Measurements from ENCODE around the gene RRM1.

RRM1 gene

DNA sequence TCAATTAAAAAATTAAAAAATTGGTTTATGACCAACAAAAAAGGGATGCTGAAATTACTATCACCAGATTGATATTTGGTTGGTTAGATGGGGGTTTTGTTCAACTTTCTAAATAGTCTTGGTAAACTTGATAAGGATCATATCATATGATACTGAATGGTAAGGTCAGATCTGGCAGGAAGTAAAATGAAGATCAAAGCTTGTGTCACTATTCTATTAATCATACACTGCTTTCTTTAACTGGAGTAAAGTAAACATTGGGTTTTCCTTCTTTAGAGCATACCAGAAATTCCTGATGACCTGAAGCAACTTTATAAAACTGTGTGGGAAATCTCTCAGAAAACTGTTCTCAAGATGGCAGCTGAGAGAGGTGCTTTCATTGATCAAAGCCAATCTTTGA lies 40.2 kb downstream of the RRM1 start:
- H3K4me2 ChIP-seq (ENCODE audit: low read length), result no peak overlapping the region
- peaks cover 84% of the 10 kb centered on the region for H3K36me3 ChIP-seq (ENCODE audit: insufficient read depth, low read length)

DNA sequence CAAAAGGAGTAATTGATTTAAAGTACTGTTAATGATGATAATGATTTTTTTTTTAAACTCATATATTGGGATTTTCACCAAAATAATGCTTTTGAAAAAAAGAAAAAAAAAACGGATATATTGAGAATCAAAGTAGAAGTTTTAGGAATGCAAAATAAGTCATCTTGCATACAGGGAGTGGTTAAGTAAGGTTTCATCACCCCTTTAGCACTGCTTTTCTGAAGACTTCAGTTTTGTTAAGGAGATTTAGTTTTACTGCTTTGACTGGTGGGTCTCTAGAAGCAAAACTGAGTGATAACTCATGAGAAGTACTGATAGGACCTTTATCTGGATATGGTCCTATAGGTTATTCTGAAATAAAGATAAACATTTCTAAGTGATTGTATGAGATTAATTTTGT lies 43.9 kb downstream of the RRM1 start:
- H3K9ac ChIP-seq (ENCODE audit: low read length), result no peak overlapping the region
- H3K27ac ChIP-seq (ENCODE audit: low read depth, low read length, poor library complexity, severe bottlenecking), result no peak overlapping the region
- 0 out of 2 replicates have a peak, but pooled peaks cover 2% of the 10 kb centered on the region for H3K9me3 ChIP-seq (ENCODE audit: low read length)
- H2AFZ ChIP-seq (ENCODE audit: low read length), result no peak overlapping the region
- no peaks in the 10 kb centered on the region for H3K27me3 ChIP-seq (ENCODE audit: insufficient read depth, low read length)
- no peak for TF ChIP-seq EZH2 (IDR thresholded peaks at IDR 0.05; ENCODE audit: borderline replicate concordance, low read length)
- TF ChIP-seq, protein P1, sequence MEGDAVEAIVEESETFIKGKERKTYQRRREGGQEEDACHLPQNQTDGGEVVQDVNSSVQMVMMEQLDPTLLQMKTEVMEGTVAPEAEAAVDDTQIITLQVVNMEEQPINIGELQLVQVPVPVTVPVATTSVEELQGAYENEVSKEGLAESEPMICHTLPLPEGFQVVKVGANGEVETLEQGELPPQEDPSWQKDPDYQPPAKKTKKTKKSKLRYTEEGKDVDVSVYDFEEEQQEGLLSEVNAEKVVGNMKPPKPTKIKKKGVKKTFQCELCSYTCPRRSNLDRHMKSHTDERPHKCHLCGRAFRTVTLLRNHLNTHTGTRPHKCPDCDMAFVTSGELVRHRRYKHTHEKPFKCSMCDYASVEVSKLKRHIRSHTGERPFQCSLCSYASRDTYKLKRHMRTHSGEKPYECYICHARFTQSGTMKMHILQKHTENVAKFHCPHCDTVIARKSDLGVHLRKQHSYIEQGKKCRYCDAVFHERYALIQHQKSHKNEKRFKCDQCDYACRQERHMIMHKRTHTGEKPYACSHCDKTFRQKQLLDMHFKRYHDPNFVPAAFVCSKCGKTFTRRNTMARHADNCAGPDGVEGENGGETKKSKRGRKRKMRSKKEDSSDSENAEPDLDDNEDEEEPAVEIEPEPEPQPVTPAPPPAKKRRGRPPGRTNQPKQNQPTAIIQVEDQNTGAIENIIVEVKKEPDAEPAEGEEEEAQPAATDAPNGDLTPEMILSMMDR (IDR thresholded peaks at IDR 0.05; ENCODE audit: low read length), result no peak
- no peaks in the 10 kb centered on the region for H3K4me1 ChIP-seq (ENCODE audit: insufficient read depth, low read length, severe bottlenecking)
- H3K36me3 ChIP-seq (ENCODE audit: insufficient read depth, low read length), result peaks cover 79% of the 10 kb centered on the region
- no peaks in the 10 kb centered on the region for H3F3A ChIP-seq (ENCODE audit: insufficient read depth, low read length)
- no peak overlapping the region for H3K4me3 ChIP-seq (ENCODE audit: low read depth, low read length, poor library complexity, severe bottlenecking)
- no peaks in the 10 kb centered on the region for H4K20me1 ChIP-seq (ENCODE audit: insufficient read depth, low read length)
- no peak overlapping the region for H3K4me2 ChIP-seq (ENCODE audit: low read length)
- no peaks in the 10 kb centered on the region for H3K9me2 ChIP-seq (ENCODE audit: low read depth, low read length)
- H3K79me2 ChIP-seq (ENCODE audit: insufficient read depth, low read length), result no peaks in the 10 kb centered on the region

More for the DNA sequence above, 40.2 kb downstream of the RRM1 start:
- no peak overlapping the region for H3K9ac ChIP-seq (ENCODE audit: low read length)
- H3F3A ChIP-seq (ENCODE audit: insufficient read depth, low read length), result 0 out of 2 replicates have a peak, but pooled peaks cover 2% of the 10 kb centered on the region
- TF ChIP-seq, protein P1 (IDR thresholded peaks at IDR 0.05; ENCODE audit: low read length), result no peak
- TF ChIP-seq EZH2 (IDR thresholded peaks at IDR 0.05; ENCODE audit: borderline replicate concordance, low read length), result no peak
- H3K9me3 ChIP-seq (ENCODE audit: low read length), result 0 out of 2 replicates have a peak, but pooled peaks cover 2% of the 10 kb centered on the region
- H4K20me1 ChIP-seq (ENCODE audit: insufficient read depth, low read length), result no peaks in the 10 kb centered on the region
- H3K4me1 ChIP-seq (ENCODE audit: insufficient read depth, low read length, severe bottlenecking), result no peaks in the 10 kb centered on the region
- H3K9me2 ChIP-seq (ENCODE audit: low read depth, low read length), result no peaks in the 10 kb centered on the region
- H3K27ac ChIP-seq (ENCODE audit: low read depth, low read length, poor library complexity, severe bottlenecking), result no peak overlapping the region
- H2AFZ ChIP-seq (ENCODE audit: low read length), result no peak overlapping the region
- H3K4me3 ChIP-seq (ENCODE audit: low read depth, low read length, poor library complexity, severe bottlenecking), result no peak overlapping the region
- no peaks in the 10 kb centered on the region for H3K79me2 ChIP-seq (ENCODE audit: insufficient read depth, low read length)
- no peaks in the 10 kb centered on the region for H3K27me3 ChIP-seq (ENCODE audit: insufficient read depth, low read length)

DNA sequence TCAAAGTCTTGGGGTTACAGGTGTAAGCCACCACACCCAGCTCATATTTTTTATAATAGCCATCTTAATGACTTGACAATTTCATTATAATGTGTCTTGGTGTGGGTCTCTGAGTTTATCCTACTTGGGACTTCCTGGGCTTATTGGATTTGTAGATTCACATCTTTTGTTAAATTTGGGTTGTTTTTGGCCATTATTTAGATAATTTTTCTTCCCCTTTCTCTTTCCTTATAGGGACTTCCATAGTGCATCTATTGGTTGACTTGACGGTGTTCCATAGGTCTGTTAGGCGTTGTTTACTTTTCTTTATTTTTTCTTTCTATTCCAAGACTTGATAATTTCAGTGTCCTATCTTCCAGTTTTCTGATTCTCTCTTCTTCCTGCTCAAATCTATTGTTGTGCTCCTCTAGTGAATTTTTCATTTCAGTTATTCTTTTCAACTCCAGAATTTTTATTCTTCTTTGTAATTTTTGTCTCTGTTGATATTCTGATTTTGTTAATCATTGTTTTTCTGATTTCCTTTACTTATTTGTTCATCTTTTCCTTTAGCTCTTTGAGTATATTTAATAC lies 45.6 kb downstream of the RRM1 start:
- H3K36me3 ChIP-seq (ENCODE audit: insufficient read depth, low read length), result peaks cover 63% of the 10 kb centered on the region
- H3K4me2 ChIP-seq (ENCODE audit: low read length), result no peak overlapping the region
- 0 out of 2 replicates have a peak, but pooled peaks cover 2% of the 10 kb centered on the region for H3K9me3 ChIP-seq (ENCODE audit: low read length)
- no peak overlapping the region for H3K4me3 ChIP-seq (ENCODE audit: low read depth, low read length, poor library complexity, severe bottlenecking)
- no peaks in the 10 kb centered on the region for H3K9me2 ChIP-seq (ENCODE audit: low read depth, low read length)
- H4K20me1 ChIP-seq (ENCODE audit: insufficient read depth, low read length), result no peaks in the 10 kb centered on the region
- no peak overlapping the region for H3K9ac ChIP-seq (ENCODE audit: low read length)
- no peaks in the 10 kb centered on the region for H3K4me1 ChIP-seq (ENCODE audit: insufficient read depth, low read length, severe bottlenecking)
- no peak overlapping the region for H3K27ac ChIP-seq (ENCODE audit: low read depth, low read length, poor library complexity, severe bottlenecking)
- TF ChIP-seq, protein P1 (IDR thresholded peaks at IDR 0.05; ENCODE audit: low read length), result no peak
- no peak for TF ChIP-seq EZH2 (IDR thresholded peaks at IDR 0.05; ENCODE audit: borderline replicate concordance, low read length)
- H3F3A ChIP-seq (ENCODE audit: insufficient read depth, low read length), result no peaks in the 10 kb centered on the region
- no peaks in the 10 kb centered on the region for H3K79me2 ChIP-seq (ENCODE audit: insufficient read depth, low read length)
- no peak overlapping the region for H2AFZ ChIP-seq (ENCODE audit: low read length)
- no peaks in the 10 kb centered on the region for H3K27me3 ChIP-seq (ENCODE audit: insufficient read depth, low read length)
